NCI-H2196 (cell line): Measurements from ENCODE around the gene LY9.
"Not testable (repeated sequence)": the region's sequence is repeated elsewhere in the genome, so short reads cannot be mapped to it uniquely, and the experiment has no call there.

Source experiments
- DNase-seq: peaks from one replicate; lab custom pipeline; 2025; ENCODE audit not compliant: unreplicated experiment; lab: John Stamatoyannopoulos, UW

The LY9 gene

GRCh38 chr1:160863774-160864131 is 67.8 kb downstream of the LY9 start:
- DNase-seq = no peak

GRCh38 chr1:160864173-160864572 is 68.2 kb downstream of the LY9 start:
- DNase-seq = no peak

- DNase-seq = no peak
These were observed 69.4 kb downstream of the LY9 start for GRCh38 chr1:160865337-160865736.

GRCh38 chr1:160866001-160866694 is 70.2 kb downstream of the LY9 start:
- DNase-seq = no peak

GRCh38 chr1:160866695-160867260 is 70.8 kb downstream of the LY9 start:
- DNase-seq = no peak

GRCh38 chr1:160867651-160868050 is 71.7 kb downstream of the LY9 start:
- DNase-seq = not testable (repeated sequence)

GRCh38 chr1:160868141-160868540 is 72.2 kb downstream of the LY9 start:
- no peak for DNase-seq

GRCh38 chr1:160874935-160875334 is 79.0 kb downstream of the LY9 start:
- no peak for DNase-seq

- not testable (repeated sequence) for DNase-seq
These were observed 79.6 kb downstream of the LY9 start for GRCh38 chr1:160875591-160875990.

GRCh38 chr1:160876311-160876710 is 80.3 kb downstream of the LY9 start:
- DNase-seq = no peak

- no peak for DNase-seq
These were observed 81.2 kb downstream of the LY9 start for GRCh38 chr1:160877221-160877620.
